ENCODE data around the gene PGS1.

DNA sequence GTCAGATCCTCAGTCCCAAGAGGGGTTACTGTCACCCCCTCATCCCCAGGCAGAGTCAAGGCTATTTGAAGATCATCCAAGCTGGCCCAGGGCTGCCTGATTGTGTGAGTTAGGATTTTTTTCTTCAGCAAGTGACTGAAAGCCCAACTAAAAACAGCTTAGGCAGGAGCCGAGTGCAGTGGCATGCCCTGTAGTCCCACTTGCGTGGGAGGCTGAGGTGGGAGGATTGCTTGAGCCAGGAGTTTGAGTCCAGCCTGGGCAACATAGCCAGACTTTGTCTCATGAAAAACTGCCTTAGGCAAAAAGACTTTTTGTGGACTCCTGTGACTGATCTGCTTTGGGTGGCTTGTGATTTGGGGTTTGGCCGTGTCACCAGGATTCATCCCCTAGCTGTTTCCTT lies 19.9 kb downstream of the PGS1 start:
- no peak for TF ChIP-seq POLR2A (IDR thresholded peaks at IDR 0.05)
- TF ChIP-seq, protein P1, sequence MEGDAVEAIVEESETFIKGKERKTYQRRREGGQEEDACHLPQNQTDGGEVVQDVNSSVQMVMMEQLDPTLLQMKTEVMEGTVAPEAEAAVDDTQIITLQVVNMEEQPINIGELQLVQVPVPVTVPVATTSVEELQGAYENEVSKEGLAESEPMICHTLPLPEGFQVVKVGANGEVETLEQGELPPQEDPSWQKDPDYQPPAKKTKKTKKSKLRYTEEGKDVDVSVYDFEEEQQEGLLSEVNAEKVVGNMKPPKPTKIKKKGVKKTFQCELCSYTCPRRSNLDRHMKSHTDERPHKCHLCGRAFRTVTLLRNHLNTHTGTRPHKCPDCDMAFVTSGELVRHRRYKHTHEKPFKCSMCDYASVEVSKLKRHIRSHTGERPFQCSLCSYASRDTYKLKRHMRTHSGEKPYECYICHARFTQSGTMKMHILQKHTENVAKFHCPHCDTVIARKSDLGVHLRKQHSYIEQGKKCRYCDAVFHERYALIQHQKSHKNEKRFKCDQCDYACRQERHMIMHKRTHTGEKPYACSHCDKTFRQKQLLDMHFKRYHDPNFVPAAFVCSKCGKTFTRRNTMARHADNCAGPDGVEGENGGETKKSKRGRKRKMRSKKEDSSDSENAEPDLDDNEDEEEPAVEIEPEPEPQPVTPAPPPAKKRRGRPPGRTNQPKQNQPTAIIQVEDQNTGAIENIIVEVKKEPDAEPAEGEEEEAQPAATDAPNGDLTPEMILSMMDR (IDR thresholded peaks at IDR 0.05), result no peak
